T-helper 2 cell treated with Interferon-gamma antibody and Interleukin-4, amounts not matched to agents 5 μg/mL and 100 μg/mL, for 36 hours (primary cell): Measurements from ENCODE around the gene ORC4.

ENCODE experiments used
- DNase-seq: peaks from one replicate; pipeline ENCODE4 v3.0.0; 2021; ENCODE audit warnings: low spot score
- H3K27ac Mint-ChIP-seq: one replicate; pipeline ENCODE4 v1.8.0; 2021; ENCODE audit warnings: mild to moderate bottlenecking, mixed read lengths
- H3K27me3 Mint-ChIP-seq: one replicate; pipeline ENCODE4 v1.8.0; 2021; ENCODE audit warnings: low read depth, mixed read lengths
- H3K36me3 Mint-ChIP-seq: one replicate; pipeline ENCODE4 v1.8.0; 2021; ENCODE audit warnings: low read depth, mixed read lengths
- H3K4me1 Mint-ChIP-seq: one replicate; pipeline ENCODE4 v1.8.0; 2021; ENCODE audit warnings: low read depth, mixed read lengths
- H3K4me3 Mint-ChIP-seq: one replicate; pipeline ENCODE4 v1.8.0; 2022; ENCODE audit warnings: mild to moderate bottlenecking, moderate library complexity, mixed read lengths
- H3K9me3 Mint-ChIP-seq: one replicate; pipeline ENCODE4 v1.8.0; 2021; ENCODE audit warnings: mixed read lengths

ORC4 gene

GRCh38 chr2:148020111-148021058 lies at the start of gene ORC4:
ORC4 (minus strand) TSS chr2:148020737; CDS start chr2:147975958, 44,779 bp downstream.
- Mint-ChIP-seq H3K36me3 (peaks cover 16% of the 10 kb centered on the region), H3K27me3 (no peaks in the 10 kb centered on the region), H3K4me1 (peaks cover 44% of the 10 kb centered on the region), H3K4me3 (peak within 1 kb of the TSS; percentile 100), H3K27ac (peak within 1 kb of the TSS; percentile 98), H3K9me3 (no peaks in the 10 kb centered on the region)
- peak; percentile 95 for DNase-seq

GRCh38 chr2:148067801-148068200 lies 47.3 kb upstream of the ORC4 start:
- H3K27ac Mint-ChIP-seq = no peak overlapping the region
- H3K4me1 Mint-ChIP-seq = no peaks in the 10 kb centered on the region
- no peaks in the 10 kb centered on the region for H3K27me3 Mint-ChIP-seq
- H3K4me3 Mint-ChIP-seq = no peak overlapping the region
- no peaks in the 10 kb centered on the region for H3K9me3 Mint-ChIP-seq
- DNase-seq = no peak
- H3K36me3 Mint-ChIP-seq = no peaks in the 10 kb centered on the region

DNA sequence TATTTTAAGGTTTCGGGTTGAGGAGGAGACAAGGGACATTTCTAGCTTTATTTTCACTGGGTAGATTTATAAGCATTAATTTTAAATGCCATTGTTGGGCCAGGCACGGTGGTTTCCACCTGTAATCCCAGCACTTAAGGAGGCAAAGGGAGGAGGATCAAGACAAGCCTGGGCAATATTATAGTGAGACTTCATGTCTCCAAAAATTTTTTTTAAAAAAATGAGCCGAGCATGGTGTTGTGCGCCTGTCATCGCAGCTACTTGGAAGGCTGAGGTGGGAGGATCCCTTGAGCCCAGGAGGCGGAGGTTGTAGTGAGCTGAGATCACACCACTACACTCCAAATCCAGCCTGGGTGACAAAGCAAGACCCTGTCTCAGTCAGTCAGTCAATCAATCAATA lies 45.4 kb upstream of the ORC4 start:
- Mint-ChIP-seq H3K4me3 (no peak overlapping the region), H3K36me3 (no peaks in the 10 kb centered on the region), H3K4me1 (no peaks in the 10 kb centered on the region), H3K9me3 (no peaks in the 10 kb centered on the region), H3K27me3 (no peaks in the 10 kb centered on the region), H3K27ac (no peak overlapping the region)
- DNase-seq = no peak

DNA sequence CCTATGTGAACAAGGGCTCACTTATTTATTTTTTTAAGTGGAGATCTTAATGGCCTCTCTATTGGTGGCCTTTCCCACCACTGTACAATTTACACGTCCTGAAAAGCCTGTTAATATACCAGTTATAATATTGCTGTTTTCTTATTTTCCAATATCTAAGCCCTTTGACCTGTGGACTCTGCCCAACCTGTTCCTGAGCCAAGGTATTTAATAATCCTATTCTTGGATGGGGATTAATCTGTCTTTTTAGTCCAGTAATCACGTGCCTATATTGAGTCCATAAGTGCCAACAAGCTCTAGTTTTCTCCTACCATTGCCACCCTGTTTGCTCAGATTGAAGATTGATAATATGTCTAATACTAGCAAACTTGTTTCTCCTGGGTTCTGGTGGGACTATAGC lies 43.1 kb upstream of the ORC4 start:
- Mint-ChIP-seq H3K4me1 (no peaks in the 10 kb centered on the region), H3K4me3 (no peak overlapping the region), H3K36me3 (no peaks in the 10 kb centered on the region), H3K9me3 (no peaks in the 10 kb centered on the region), H3K27ac (no peak overlapping the region), H3K27me3 (no peaks in the 10 kb centered on the region)
- DNase-seq = no peak

DNA sequence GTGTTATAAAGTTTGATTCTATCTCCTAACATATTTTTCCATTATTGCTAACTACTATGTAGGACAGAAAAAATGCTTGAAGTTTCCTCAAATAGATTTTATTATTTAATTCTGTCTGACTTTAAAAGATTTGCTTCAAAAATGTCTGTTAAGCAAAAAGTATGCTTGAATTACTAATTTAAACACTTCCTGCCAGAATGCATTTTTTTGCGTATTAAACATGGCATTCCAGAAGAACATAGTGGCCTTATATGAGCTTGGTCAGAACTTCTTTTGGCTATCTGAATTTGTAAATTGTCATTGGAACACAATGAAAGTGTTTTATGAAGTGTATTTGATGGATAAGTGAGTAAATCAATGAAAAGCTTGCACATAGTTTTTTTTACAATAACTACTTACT lies 38.1 kb upstream of the ORC4 start:
- H3K4me3 Mint-ChIP-seq = no peak overlapping the region
- H3K4me1 Mint-ChIP-seq = no peaks in the 10 kb centered on the region
- H3K27me3 Mint-ChIP-seq = no peaks in the 10 kb centered on the region
- H3K36me3 Mint-ChIP-seq = peaks cover 5% of the 10 kb centered on the region
- H3K27ac Mint-ChIP-seq = no peak overlapping the region
- H3K9me3 Mint-ChIP-seq = no peaks in the 10 kb centered on the region
- no peak for DNase-seq

DNA sequence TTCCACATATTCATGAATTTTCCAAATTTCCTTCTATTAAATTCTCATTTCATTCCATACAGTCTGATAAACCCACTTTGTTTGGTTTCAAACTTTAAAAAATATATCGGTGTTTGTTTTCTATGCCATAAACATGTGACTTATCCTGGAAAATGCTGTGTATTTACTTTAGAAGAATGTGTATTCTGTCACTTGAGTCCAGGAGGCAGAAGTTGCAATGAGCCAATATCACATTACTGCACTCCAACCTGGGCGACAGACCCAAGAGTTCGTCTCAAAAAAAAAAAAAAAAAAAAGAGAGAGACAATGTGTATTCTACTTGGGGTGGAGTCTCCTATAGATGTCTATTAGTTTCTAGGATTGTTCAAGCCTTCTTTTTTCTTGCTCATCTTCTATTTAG lies 32.1 kb upstream of the ORC4 start:
- Mint-ChIP-seq H3K4me1 (peaks cover 12% of the 10 kb centered on the region), H3K9me3 (no peaks in the 10 kb centered on the region), H3K27ac (no peak overlapping the region), H3K4me3 (no peak overlapping the region), H3K36me3 (peaks cover 10% of the 10 kb centered on the region), H3K27me3 (no peaks in the 10 kb centered on the region)
- no peak for DNase-seq

GRCh38 chr2:148049284-148049683 lies 28.7 kb upstream of the ORC4 start:
- no peak overlapping the region for H3K4me3 Mint-ChIP-seq

GRCh38 chr2:148048475-148049221 lies 28.1 kb upstream of the ORC4 start:
- H3K4me3 Mint-ChIP-seq = no peak overlapping the region
- peaks cover 22% of the 10 kb centered on the region for H3K4me1 Mint-ChIP-seq
- DNase-seq = no peak
- H3K9me3 Mint-ChIP-seq = no peaks in the 10 kb centered on the region
- H3K36me3 Mint-ChIP-seq = peaks cover 7% of the 10 kb centered on the region
- H3K27ac Mint-ChIP-seq = no peak overlapping the region
- no peaks in the 10 kb centered on the region for H3K27me3 Mint-ChIP-seq

More at GRCh38 chr2:148049284-148049683, 28.7 kb upstream of the ORC4 start:
- H3K4me1 Mint-ChIP-seq = peaks cover 22% of the 10 kb centered on the region
- no peak for DNase-seq
- H3K27me3 Mint-ChIP-seq = no peaks in the 10 kb centered on the region
- H3K36me3 Mint-ChIP-seq = peaks cover 7% of the 10 kb centered on the region
- no peak overlapping the region for H3K27ac Mint-ChIP-seq
- H3K9me3 Mint-ChIP-seq = no peaks in the 10 kb centered on the region

- Mint-ChIP-seq H3K27me3 (no peaks in the 10 kb centered on the region), H3K4me3 (no peak overlapping the region), H3K36me3 (peaks cover 2% of the 10 kb centered on the region), H3K27ac (no peak overlapping the region), H3K9me3 (no peaks in the 10 kb centered on the region), H3K4me1 (peaks cover 22% of the 10 kb centered on the region)
- DNase-seq = no peak
These were observed 26.3 kb upstream of the ORC4 start for GRCh38 chr2:148046802-148047201.

DNA sequence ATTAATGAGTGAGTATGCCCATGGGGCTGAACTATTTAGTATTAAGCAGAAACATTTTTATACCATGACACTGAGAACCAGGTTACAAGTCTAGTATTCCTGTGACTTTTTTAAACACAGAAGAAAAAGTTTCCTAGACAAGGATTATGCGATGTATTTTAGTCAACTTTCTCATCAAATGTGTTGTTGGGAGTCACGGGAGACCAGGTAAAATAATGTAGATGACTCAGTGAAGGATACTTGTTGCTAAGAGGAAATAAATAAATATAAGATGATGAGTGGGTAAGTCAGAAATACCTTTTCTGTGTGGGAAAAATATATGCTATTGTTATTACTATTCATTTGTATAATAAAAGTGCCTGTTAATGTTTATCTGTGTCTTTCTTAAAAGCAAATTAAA lies 23.8 kb upstream of the ORC4 start:
- H3K27me3 Mint-ChIP-seq = no peaks in the 10 kb centered on the region
- no peak overlapping the region for H3K4me3 Mint-ChIP-seq
- H3K4me1 Mint-ChIP-seq = peaks cover 16% of the 10 kb centered on the region
- no peaks in the 10 kb centered on the region for H3K9me3 Mint-ChIP-seq
- H3K36me3 Mint-ChIP-seq = no peaks in the 10 kb centered on the region
- no peak for DNase-seq
- H3K27ac Mint-ChIP-seq = no peak overlapping the region

DNA sequence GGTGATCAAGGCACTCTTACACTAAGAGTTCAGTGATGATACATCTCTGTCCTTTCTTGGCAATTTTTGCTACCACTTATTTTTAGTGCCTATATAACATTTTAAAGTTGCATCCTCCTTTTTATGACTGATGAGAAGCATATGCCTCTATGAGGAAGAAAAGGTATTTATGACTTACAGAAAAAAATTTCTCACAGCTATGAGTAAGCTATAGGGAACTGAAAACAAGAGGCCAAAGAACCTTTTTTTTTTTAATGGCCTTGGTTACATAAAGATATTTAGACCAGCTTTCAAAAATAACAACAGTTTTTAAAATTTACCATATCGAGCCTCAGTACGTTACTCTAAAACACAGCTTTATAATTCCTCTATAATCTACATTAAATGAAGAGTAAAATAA lies 21.7 kb upstream of the ORC4 start:
- no peaks in the 10 kb centered on the region for H3K9me3 Mint-ChIP-seq
- H3K4me3 Mint-ChIP-seq = no peak overlapping the region
- no peak for DNase-seq
- H3K36me3 Mint-ChIP-seq = no peaks in the 10 kb centered on the region
- peaks cover 9% of the 10 kb centered on the region for H3K4me1 Mint-ChIP-seq
- H3K27ac Mint-ChIP-seq = no peak overlapping the region
- no peaks in the 10 kb centered on the region for H3K27me3 Mint-ChIP-seq

GRCh38 chr2:148039783-148040182 lies 19.2 kb upstream of the ORC4 start:
- Mint-ChIP-seq H3K4me3 (no peak overlapping the region), H3K27ac (no peak overlapping the region), H3K27me3 (no peaks in the 10 kb centered on the region), H3K4me1 (no peaks in the 10 kb centered on the region), H3K9me3 (no peaks in the 10 kb centered on the region), H3K36me3 (no peaks in the 10 kb centered on the region)
- no peak for DNase-seq

DNA sequence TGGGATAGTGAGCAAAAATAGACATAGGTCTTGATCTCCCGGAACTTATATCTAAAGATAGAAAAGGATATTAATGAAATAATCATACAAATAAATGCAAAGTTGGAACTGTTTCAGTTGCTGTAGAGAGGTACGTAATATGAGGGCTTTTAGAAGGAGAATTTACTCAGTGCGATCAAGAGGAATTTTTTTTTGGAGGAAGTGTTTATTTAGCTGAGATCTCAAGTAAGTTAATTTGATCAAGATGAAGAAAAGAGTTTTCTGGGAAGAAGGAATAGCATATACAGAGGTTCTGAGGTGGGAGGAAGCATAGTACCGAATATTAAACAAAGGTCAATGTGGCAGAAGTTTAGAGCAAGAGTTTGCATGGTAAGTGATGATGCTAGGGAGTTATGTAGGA lies 11.7 kb upstream of the ORC4 start:
- H3K27me3 Mint-ChIP-seq = no peaks in the 10 kb centered on the region
- no peak overlapping the region for H3K27ac Mint-ChIP-seq
- no peaks in the 10 kb centered on the region for H3K9me3 Mint-ChIP-seq
- no peaks in the 10 kb centered on the region for H3K36me3 Mint-ChIP-seq
- no peak overlapping the region for H3K4me3 Mint-ChIP-seq
- DNase-seq = no peak
- no peaks in the 10 kb centered on the region for H3K4me1 Mint-ChIP-seq

- H3K4me1 Mint-ChIP-seq = no peaks in the 10 kb centered on the region
- no peaks in the 10 kb centered on the region for H3K36me3 Mint-ChIP-seq
- H3K27me3 Mint-ChIP-seq = no peaks in the 10 kb centered on the region
- no peak overlapping the region for H3K27ac Mint-ChIP-seq
- H3K4me3 Mint-ChIP-seq = no peak overlapping the region
- DNase-seq = no peak
- no peaks in the 10 kb centered on the region for H3K9me3 Mint-ChIP-seq
These were observed 10.6 kb upstream of the ORC4 start for GRCh38 chr2:148031152-148031551.
